Medulla oblongata (tissue), 1 donor: ENCODE measurements around the gene ASPN.

ENCODE experiments used
- DNase-seq: peaks from one replicate; pipeline ENCODE4 v3.0.0-alpha.2; 2015; ENCODE audit errors: extremely low spot score

The ASPN gene

GRCh38 chr9:92482329-92482728 is at the start of gene ASPN:
TSS of gene ASPN (minus strand) at chr9:92482506.
- no peak for DNase-seq

- no peak for DNase-seq
Observed at GRCh38 chr9:92530893-92531292, 48.6 kb upstream of the ASPN start.

- DNase-seq: no peak
Observed at GRCh38 chr9:92529124-92529523, 46.8 kb upstream of the ASPN start.

DNA sequence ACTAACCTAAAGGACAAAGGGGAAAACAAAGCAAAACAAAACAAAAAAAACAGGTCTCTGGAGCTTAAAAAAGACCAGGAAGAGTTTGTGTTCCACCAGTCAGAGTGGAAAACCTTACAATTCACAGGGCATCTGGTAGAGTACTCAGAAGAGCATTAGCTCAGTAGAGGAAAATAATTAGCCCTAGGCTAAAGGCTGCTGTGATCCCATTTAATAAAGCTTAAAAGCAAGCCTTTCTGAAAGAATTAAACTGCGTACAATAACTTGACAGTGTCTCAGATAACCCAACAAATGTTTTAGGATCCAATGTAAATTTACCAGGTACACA is 46.2 kb upstream of the ASPN start:
- no peak for DNase-seq

GRCh38 chr9:92527832-92528521 is 45.7 kb upstream of the ASPN start:
- DNase-seq: no peak

DNA sequence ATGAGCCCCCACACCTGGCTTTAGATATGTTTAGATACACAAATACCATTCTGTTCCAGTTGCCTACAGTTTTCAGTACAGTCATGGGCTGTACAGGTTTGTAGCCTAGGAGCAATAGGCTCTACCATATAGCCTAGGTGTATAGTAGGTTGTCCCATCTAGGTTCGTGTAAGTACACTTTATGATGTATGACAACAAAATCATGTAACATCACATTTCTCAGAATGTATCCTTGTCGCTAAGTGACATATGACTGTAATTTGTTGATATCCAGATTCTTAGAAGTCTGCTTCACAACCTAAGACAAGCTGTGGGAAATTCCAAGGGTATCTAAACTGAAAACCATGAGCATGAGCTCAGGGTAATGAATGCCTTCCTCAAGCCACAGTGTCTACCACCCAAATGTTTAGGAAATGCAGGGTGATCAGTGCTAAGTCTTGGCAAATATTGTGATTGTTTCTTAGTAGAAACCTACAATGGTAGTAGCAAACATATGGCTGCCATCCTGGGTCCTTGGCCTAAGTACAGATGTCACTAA is 45.1 kb upstream of the ASPN start:
- DNase-seq: no peak

DNA sequence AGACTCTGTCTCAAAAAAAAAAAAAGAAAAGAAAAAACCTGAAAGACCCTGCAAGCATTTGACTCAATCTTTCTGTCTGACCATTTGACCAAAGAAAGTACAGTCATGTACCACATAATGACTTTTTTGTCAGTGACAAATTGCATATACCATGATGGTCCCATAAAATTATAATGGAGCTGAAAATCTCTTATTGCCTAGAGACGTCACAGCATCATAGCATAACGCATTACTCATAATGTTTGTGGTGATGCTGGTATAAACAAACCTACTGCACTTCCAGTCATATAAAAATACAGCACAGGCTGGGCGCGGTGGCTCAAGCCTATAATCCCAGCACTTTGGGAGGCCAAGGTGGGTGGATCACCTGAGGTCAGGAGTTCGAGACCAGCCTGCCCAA is 43.0 kb upstream of the ASPN start:
- DNase-seq: no peak

DNA sequence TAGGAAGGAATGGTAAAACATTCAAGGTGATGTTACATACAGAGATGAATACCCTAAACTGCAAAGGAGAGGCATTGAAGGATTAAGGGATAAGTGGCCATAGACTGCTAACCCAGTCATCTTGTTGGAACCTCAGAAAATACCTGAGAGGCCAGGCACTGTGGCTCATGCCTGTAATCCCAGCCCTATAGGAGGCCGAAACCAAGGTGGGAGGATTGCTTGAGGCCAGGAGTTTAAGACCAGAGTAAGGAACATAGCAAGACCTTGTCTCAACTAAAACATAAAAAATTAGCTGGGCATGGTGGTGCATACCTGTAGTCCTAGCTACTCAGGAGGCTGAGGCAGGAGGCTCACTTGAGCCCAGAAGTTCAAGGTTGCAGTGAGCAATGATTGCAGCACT is 42.6 kb upstream of the ASPN start:
- DNase-seq: no peak

GRCh38 chr9:92522983-92523970 is 41.0 kb upstream of the ASPN start:
- DNase-seq: no peak

DNA sequence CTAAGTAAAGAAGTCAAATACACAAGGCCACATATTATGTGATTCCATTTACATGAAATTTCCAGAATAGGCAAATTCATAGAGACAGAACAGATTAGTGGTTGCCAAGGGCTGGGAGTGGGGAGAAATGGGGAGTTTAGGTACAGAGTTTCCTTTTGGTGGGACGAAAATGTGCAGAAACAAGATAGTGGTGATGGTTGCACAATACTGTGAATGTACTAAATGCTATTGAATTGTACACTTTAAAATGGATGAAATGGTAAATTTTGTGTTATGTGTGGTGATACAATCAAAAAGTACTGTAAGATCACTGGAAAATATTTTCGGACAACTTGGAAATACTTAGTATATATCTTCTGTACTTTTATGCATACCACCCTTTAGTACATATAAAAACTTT is 38.5 kb upstream of the ASPN start:
- no peak for DNase-seq

- DNase-seq: no peak
Observed at GRCh38 chr9:92518199-92518598, 35.9 kb upstream of the ASPN start.

DNA sequence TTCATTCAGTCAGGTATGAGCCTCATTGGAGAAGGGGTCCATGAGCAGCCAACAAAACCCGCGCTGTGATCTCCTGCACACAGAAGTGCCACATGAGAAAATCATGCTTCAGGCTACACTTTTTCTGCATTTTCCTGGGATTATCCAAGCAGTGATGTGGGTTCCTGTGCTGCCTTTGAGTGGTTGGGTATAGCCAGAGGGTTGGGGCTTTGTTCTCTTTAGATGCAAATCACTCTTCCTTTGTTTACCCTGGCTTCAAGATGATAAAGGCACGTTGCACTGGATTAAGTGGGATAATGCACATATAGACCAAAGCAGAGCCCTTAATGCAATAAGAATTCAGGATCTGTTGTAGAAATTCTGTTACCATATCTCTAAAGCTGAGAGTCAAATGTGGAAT is 34.7 kb upstream of the ASPN start:
- DNase-seq: no peak

DNA sequence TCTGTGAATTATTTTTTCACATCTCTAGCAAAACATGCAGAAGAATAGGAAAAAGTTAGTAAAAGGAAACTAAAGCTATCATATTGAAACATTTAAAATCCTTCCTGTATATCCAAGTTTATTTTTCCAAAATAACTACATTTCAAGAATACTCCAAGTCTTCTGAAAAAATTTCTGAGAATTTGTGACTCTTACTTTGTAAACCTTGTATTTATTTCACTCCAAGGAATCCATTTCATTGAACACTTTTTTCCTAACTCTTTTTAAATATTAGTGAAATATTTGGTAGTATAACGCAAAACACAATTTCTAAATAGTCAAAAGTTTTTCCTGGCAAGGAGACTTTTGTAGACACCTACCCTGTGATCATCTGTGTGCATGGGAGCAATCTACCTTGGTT is 34.2 kb upstream of the ASPN start:
- no peak for DNase-seq

- no peak for DNase-seq
Observed at GRCh38 chr9:92514635-92515034, 32.3 kb upstream of the ASPN start.

DNA sequence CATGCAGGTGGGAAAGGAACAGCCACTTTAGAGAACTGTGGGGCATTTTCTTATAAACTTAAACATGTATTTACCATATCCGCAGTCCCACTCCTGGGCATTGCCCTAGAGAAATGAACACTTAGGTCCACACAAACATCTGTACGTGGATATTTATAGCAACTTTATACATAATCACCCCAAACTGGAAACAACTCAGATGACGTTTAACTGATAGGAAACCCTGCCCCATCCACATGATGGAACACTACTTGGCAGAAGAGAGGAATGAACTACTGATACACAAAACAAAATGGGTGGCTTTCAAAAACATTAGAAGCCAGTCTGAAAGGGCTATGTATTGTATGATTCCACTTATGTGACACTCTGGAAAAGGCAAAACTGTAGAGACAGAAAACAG is 31.0 kb upstream of the ASPN start:
- DNase-seq: no peak

GRCh38 chr9:92512622-92513021 is 30.3 kb upstream of the ASPN start:
- no peak for DNase-seq

DNA sequence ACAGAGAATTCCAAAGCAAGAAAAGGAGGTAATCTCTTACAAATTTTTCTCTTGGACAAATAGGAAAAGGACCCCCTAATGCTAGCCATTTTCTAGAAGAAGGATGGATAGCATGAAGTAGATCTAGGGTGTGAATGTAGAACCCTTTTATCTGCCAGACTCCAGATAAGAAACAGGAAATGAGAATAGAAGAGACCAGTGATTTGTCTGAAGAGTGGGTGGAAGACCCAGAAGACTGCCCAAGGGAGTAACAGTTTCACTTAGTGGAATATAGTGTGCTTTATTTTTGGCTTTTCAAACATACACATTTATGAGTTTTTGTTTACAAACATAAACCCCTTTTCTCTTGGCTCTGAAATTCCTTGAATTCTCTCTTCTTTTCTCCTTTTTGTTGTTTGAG is 28.4 kb upstream of the ASPN start:
- no peak for DNase-seq

DNA sequence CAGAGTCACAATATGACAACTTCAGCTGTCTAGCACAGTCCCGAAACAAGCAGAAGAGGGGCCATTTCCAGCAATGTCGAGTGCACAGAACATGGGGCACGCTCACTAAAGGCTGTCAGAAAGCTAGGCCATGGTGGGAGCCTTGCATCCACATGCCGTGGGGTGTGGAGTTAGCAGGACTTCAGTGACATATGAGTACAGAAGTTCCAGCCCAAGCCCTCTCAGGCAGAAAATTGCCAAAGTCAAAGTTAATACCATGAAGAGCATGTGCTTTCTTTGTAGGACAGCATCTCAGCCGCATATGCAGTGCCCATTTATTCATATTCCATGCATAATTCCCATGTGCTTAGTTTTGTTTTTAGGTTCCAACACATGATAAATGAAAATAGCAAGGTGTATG is 26.7 kb upstream of the ASPN start:
- DNase-seq: no peak

DNA sequence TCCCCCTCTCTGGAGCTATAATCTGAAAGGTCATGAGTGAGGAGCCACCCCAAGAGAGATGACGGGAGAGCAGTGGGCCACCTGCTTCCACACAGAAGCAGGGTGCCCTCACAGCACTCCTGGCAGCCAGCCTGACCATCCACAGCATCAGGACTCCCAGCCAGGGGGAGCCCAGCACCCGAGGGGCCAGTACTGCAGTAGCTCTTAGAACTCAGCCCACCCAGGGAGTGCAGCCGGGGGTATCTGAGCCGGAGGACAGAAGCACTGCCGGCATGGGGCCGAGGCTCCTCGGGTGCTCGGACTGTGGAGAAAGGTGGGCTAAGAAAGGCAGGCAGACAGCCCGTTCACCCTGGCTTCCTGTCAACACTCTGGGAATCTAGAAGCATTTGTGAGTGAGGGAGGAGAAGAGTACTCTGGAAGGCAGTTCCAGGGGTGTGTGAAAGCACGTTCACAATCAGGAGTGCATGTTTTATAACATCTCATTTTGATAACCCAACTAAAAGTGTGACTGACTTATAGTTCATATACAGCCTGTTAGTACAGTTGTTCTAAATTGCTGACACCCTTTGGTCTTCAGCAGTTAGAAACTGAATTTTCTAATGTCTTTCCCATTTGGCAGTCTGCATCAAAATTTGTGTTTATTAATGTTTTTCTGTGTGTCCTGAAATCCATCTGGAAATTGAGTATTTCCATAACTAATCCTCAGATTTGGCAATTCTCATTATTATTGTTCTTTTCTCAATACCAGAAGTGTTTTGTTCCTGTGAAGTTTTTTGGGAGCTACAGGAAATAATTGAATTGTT is 25.9 kb upstream of the ASPN start:
- DNase-seq: no peak

DNA sequence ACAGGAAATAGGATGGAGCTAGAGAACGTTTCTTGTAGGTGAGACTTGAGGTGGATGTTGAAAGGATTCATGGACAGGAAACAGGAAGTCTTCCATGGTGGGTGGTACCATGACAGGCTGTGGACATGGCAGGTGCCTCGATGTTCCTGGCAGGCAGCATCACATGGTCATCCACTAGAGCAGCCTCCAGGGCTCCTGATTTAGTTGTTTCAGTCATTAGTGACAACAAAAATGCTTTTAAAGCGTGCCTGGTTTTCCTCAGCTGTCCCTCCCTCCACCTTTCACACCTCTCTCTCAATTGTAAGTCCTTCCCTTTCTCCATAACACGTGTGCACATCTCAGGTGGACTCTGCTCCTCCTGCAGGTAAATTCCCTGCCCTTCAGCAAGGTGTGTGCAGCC is 25.2 kb upstream of the ASPN start:
- no peak for DNase-seq

- no peak for DNase-seq
Observed at GRCh38 chr9:92507005-92507404, 24.7 kb upstream of the ASPN start.

DNA sequence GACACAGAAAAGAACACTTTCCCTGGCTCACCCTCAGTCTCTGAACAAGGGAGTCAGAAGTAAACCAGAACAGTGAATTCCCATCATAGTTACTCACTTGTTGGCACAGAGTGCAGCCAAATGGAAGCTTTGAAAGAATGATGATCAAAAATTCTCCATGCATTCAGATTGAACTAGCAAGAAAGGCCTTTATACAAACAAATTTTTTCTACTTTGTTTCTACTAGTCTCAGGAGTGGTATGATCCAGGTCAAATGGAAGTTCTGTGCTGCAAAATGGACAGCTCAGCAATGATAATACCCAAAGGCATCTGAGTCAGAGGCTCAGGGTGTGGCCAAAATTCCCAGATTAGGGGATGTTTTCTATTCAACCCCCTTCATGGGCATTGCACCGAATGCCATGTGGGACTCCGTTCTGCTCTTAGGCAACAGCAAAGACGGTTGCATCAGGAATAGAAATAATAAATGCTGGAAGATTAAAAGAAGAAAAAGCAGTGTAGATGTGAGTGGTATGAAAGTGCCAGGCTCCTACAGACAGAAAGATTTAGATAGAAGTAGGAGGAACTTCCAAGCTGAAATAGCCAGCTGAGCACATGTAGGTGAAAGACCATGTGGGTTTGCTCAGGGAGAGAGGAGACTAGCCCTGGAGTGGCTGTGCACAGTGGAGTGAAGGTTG is 24.0 kb upstream of the ASPN start:
- peak; percentile 21 for DNase-seq
